Mesothelial cell of epicardium (in vitro differentiated cells): ENCODE measurements around the gene ATP2B1. TPM values are rescaled to one million over a fixed set of nuclear protein-coding genes. Genes with fewer than 3 reads are reported as not detected.

Experiments
- DNase-seq, 2 experiments: peaks; one replicate each; pipeline ENCODE4 v3.0.0; 2021; ENCODE audit warnings: low spot score in 2 of 2; ENCODE audit not compliant: unreplicated experiment in 2 of 2
- H3K27ac Mint-ChIP-seq: 2 replicates; pipeline ENCODE4 v1.8.0; 2021; ENCODE audit warnings: mixed read lengths
- H3K27me3 Mint-ChIP-seq: 2 replicates; pipeline ENCODE4 v1.8.0; 2021; ENCODE audit warnings: low read depth, mixed read lengths
- H3K36me3 Mint-ChIP-seq: 2 replicates; pipeline ENCODE4 v1.8.0; 2021; ENCODE audit warnings: mixed read lengths
- H3K4me1 Mint-ChIP-seq: 2 replicates; pipeline ENCODE4 v1.8.0; 2021; ENCODE audit warnings: mixed read lengths
- H3K4me3 Mint-ChIP-seq: 2 replicates; pipeline ENCODE4 v1.8.0; 2021; ENCODE audit warnings: mild to moderate bottlenecking, moderate library complexity, mixed read lengths
- H3K9me3 Mint-ChIP-seq: 2 replicates; pipeline ENCODE4 v1.8.0; 2021; ENCODE audit warnings: mixed read lengths
- total RNA-seq: library from RNA; stranded (reverse); gene quantifications from 3 replicates; pipeline ENCODE4 v1.2.1, GENCODE V29; 2021
- TF ChIP-seq, protein P1 (sequence below): fragments of 200-600 bp; sonication (generic); IDR thresholded peaks from one replicate; pipeline ENCODE4 v1.5.0; 2021; ENCODE audit warnings: antibody characterized with exemption; ENCODE audit not compliant: unreplicated experiment

Gene ATP2B1
- total RNA-seq, 1 donor from 2014 or later: 131 TPM

DNA sequence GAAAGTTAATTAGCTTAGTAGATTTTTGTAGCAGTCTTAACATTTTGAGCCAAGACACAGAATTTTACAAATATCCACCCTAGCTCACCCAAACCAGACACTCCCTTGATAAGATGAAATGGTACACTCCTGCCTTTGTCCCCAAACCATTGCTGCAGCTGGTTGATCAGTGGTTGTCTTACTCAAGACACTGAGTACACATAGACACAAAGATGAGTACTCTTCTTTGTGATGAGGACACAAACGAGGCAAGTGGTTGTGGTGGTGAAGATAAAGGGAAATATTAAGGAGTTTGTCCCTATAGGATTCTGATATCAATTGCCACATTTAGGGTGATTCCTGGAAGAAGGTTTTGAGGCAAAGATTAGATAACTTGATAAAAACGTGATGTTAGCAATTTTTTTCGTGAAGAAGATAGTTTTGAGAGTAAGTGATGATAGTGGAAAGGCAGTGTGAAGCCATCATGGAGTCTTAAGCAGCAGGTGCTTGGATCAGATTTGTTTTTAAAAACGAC, 21.4 kb upstream of the ATP2B1 start:
- Mint-ChIP-seq H3K27me3 (no peaks in the 10 kb centered on the region), H3K9me3 (peaks cover 33% of the 10 kb centered on the region), H3K4me3 (no peak overlapping the region), H3K36me3 (peaks cover 3% of the 10 kb centered on the region), H3K27ac (no peak overlapping the region), H3K4me1 (no peaks in the 10 kb centered on the region)
- TF ChIP-seq, protein P1, sequence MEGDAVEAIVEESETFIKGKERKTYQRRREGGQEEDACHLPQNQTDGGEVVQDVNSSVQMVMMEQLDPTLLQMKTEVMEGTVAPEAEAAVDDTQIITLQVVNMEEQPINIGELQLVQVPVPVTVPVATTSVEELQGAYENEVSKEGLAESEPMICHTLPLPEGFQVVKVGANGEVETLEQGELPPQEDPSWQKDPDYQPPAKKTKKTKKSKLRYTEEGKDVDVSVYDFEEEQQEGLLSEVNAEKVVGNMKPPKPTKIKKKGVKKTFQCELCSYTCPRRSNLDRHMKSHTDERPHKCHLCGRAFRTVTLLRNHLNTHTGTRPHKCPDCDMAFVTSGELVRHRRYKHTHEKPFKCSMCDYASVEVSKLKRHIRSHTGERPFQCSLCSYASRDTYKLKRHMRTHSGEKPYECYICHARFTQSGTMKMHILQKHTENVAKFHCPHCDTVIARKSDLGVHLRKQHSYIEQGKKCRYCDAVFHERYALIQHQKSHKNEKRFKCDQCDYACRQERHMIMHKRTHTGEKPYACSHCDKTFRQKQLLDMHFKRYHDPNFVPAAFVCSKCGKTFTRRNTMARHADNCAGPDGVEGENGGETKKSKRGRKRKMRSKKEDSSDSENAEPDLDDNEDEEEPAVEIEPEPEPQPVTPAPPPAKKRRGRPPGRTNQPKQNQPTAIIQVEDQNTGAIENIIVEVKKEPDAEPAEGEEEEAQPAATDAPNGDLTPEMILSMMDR: no peak
- DNase-seq: no peak

DNA sequence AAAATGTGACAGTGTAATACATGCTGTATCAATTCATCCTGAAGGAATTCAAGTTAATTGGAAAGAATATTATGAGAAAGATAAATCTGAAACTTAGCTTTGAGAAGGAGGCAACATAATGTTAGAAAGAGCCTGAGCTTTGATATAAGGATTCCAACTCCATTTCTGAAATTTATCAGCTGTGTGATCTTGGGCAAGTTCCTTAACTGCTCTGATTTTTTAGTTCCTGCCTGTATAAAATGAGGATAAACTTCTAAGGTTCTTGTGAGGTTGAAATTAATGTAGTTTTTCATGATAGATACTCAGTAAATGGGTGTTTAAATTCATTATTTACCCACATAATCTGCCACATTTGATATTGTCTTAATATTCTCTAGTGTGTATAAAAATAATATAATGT, 14.6 kb upstream of the ATP2B1 start:
- Mint-ChIP-seq H3K4me3 (no peak overlapping the region), H3K4me1 (peaks cover 5% of the 10 kb centered on the region), H3K27ac (no peak overlapping the region), H3K27me3 (no peaks in the 10 kb centered on the region), H3K9me3 (peaks cover 26% of the 10 kb centered on the region), H3K36me3 (peaks cover 3% of the 10 kb centered on the region)
- TF ChIP-seq, protein P1: no peak
- no peak for DNase-seq

DNA sequence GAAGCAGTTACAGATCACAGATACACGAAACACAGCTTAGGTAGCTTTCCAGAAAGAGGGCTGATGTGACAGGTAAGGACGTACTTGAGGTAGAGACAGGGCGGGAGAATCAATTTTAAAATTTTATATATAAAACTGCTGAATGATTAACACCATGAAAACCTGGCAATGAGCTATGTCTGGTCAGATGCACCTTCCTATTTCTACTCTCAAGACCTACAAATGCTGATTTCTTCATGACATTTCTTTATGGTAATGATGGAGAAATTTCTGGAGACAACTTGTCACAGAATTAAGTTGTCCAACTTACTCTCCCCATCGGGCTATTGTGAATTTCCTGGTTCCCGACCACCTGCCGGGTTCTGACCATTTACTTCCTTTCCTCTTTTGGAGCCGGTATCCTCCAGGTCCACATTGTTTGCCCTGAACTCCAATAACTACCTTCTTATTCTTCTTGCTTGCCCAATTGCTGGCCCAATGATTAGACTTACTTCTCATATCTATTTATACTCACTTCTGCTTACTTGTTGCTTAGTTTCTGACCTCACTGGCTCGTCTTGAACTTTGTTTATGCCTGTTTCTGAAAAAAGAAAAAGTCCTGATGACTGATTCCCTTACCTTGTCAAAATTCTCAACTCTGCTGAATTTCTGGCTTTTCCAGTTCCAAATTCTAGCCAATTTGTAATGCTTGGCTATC, 12.8 kb upstream of the ATP2B1 start:
- H3K36me3 Mint-ChIP-seq: peaks cover 3% of the 10 kb centered on the region
- peaks cover 21% of the 10 kb centered on the region for H3K9me3 Mint-ChIP-seq
- no peak for DNase-seq
- TF ChIP-seq, protein P1: no peak
- H3K27me3 Mint-ChIP-seq: no peaks in the 10 kb centered on the region
- peaks cover 5% of the 10 kb centered on the region for H3K4me1 Mint-ChIP-seq
- no peak overlapping the region for H3K4me3 Mint-ChIP-seq
- no peak overlapping the region for H3K27ac Mint-ChIP-seq

DNA sequence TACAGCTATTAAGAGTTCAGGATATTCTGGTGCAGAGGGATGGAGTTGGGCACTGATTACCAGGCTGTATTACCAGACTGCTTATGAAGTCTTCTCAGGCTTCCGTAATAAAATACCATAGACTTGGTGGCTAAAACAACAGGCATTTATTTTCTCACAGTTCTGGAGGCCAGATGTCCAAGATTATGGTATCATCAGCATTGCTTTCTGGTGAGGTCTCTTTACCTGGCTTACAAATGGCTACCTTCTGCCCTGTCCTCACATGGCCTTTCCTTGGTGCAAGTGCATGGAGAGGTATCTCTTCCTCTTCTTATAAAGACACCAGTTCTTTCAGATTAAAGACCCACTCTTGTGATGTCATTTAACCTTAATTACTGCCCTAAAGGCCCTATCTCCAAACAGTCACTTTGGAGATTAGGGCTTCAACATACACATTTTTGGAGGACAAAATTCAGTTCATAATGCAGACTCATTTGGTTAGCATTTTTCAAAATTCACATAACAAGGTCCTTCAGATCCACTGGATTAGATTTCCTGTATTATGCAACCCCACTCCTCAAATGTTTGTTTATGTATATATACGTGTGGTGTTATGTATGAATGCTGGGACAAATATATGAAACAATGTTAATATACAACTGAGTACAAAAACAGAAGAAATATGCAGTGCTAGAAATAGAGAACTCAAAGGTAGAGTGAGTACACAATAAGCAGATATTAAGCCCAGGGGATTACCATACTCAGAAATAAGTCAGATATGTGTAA, 9.3 kb upstream of the ATP2B1 start:
- Mint-ChIP-seq H3K9me3 (peaks cover 31% of the 10 kb centered on the region), H3K4me1 (peaks cover under 1% of the 10 kb centered on the region), H3K27ac (no peak overlapping the region), H3K36me3 (peaks cover 17% of the 10 kb centered on the region), H3K27me3 (no peaks in the 10 kb centered on the region), H3K4me3 (no peak overlapping the region)
- TF ChIP-seq, protein P1: no peak
- DNase-seq: no peak

DNA sequence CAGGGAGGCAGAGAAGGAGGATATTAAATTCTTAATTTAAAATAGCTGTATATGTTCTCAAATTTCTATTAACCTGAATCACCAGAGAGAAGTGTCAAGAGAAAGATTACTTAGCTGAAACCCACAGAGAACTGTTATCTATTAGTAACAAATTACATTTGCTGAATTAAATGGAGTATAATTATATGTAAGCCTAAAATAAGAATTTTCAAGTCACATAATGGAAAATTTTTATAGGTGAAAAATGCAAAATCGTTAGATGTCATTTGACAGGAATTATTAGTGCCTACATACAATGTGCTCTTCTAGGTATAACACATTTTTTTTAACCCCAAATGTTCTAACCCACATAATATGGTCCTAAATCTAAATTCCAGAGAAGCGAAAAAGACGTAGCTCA, 4.1 kb upstream of the ATP2B1 start:
- Mint-ChIP-seq H3K27me3 (no peaks in the 10 kb centered on the region), H3K4me3 (no peak overlapping the region), H3K36me3 (peaks cover 19% of the 10 kb centered on the region), H3K9me3 (peaks cover 24% of the 10 kb centered on the region), H3K4me1 (peaks cover 9% of the 10 kb centered on the region), H3K27ac (no peak overlapping the region)
- DNase-seq: no peak
- TF ChIP-seq, protein P1: no peak
